Hindlimb muscle (tissue), 1 donor: Measurements from ENCODE around the gene HOXD9. TPM values are rescaled to one million over a fixed set of nuclear protein-coding genes. Genes with fewer than 3 reads are reported as not detected.

Experiments used
- DNase-seq: peaks from one replicate; pipeline ENCODE4 v3.0.0-alpha.2; 2013
- polyA plus RNA-seq: library from polyadenylated mRNA; unstranded; fragments of 120-200 nt; gene quantifications from one replicate; pipeline ENCODE4 v1.2.1, GENCODE V29; 2013; ENCODE audit not compliant: insufficient read length

HOXD9 gene
- polyA plus RNA-seq, 1 donor, result 10.5 TPM

GRCh38 chr2:176085861-176086771 is 36.4 kb upstream of the HOXD9 start:
- DNase-seq, result no peak

GRCh38 chr2:176087330-176088047 is 35.0 kb upstream of the HOXD9 start:
- no peak for DNase-seq

- DNase-seq, result no peak
Observed at GRCh38 chr2:176088048-176088936, 34.2 kb upstream of the HOXD9 start.

DNA sequence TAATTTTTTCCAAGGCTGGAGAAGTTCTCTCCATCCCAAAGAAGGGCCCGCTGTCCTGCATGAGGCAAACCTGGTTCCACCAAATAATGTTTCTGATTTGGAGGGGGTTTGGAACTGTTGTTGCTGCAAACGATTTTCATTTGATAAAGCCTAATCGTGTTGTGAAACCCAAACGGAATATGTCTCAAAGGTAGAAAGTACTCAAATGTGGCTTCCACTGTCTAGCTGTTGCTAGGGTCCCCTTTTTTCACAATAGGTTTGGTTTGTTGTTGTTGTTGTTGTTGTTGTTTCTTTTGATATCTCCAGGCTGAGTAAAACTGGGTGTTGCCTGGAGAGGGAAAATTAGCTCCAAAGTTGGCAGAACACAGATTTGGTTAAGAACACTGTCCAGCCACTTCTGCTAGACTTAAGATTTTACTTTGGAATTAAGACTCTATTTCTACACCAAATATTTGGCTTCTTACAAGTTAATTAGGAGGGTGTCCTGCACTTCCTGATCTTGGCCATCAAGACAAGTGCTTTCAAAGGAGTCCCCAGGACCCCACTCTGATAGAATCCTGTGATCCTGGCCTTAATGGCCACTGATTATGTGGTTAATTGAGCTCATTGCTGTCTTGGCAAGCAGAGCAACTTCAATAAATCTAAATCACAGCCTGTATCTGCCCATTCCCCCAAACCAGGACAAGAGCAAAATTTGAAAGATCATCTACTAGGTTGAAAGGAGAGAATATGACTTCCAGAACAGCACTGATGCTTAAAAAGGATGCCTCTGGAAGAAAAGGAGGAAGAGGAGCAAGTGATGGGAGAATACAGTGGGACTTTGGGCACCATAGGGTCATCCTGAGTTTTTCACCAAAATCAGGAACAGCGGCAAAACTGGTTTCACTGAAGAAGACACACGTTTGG is 33.3 kb upstream of the HOXD9 start:
- no peak for DNase-seq

DNA sequence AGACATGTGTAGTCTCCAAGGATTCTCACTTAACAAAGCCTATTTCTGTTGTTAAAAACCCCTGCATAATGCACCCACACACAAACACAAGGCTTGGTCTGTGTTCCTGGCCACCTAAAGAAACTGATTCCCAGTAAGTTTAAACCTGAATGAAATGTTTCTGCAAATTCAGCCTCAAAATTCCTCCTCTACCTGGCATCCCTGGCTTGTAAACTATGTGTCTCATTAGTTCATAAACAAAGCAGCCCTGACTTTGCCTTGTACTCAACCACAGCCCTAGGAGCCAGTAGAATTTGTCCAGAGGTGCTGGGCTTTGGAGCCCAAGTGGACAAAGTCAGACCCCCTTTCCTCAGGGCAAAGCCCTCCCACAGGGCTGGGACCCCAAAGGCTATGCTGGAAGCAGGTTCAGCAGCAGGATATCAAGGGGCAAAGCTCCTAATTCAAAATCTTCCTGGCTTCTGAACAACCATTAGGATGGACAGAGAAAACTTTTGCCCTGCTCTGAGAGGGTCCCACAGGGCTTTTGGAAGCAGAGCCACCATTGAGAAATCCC is 32.6 kb upstream of the HOXD9 start:
- no peak for DNase-seq

GRCh38 chr2:176090862-176091261 is 31.7 kb upstream of the HOXD9 start:
- DNase-seq, result no peak

DNA sequence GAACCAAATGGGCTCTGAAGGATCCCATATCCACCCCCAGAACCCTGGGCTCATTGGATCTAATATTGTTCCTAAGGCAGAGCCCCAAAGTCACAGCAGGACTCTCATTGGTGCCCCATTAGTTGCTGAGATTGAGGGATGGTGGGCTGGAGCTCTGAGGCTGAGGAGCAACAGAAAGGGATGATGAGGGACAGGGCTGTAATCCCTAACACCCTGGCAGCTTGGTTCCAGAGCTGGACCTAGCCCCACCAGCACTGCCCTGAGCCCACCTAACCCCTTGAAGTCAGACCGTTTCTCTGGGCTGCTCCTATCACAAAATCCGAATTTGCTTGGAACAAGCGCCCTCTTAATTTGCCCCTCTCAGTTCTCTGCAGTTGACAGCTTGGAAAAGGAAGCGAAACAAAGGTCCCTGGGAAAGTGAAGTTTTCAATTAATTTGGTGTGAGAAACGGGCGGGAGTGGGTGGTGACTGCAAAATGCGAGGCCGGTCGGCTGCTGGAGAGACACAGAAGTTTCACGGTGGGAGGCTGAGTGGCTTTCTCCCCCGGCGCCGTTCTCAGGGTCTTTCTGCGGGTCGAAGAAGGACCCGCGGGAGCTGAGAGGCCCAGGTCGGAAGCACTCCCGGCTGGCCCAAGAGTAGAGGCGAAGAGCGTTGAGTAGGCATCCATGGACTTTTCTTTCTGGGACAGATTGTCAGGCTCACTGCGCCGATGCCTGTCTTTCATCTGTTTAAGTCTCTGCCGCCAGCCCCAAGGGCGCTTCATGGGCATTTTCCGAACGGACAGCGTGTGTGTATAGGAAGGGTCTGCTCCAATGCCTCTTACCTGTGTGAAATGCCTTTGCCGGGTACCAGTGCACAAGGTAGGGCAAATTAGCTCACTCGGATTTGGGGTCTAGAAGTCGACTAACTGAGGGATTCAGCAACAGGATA is 30.9 kb upstream of the HOXD9 start:
- no peak for DNase-seq

DNA sequence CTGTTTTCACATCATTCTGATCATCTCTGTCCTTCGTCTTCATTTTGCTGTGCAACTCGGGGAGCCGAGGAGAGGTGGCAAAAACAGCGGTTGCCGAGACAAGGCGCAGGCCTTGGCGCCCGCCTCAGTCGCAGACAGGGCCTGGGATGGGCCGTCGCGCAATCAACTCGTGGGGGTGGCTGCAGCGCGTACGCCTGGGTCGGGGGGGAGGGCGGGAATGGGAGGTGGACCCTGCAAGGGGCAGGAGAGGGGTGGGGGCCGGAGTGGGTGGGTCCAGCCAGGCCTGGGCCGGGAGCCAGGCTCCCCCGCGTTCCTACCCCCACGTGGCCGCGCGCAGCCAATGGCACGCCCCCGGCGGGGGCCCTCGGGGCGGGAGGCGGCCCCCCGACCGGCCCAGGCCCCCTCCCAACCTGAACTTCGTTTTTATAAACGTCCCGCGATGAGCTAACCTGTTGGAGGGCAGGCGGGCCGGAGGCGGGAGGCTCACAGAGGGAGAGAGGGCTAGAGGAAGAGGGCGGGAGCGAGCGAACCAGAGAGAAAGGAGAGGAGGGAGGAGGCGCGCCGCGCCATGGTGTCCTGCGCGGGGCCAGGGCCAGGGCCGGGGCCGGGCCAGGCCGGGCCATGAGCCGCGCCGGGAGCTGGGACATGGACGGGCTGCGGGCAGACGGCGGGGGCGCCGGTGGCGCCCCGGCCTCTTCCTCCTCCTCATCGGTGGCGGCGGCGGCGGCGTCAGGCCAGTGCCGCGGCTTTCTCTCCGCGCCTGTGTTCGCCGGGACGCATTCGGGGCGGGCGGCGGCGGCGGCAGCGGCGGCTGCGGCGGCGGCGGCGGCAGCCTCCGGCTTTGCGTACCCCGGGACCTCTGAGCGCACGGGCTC is 30.0 kb upstream of the HOXD9 start, which contains the start of gene HOXD13:
HOXD13 (plus strand) TSS at position 452 of the 875 bp plus-strand sequence; CDS start at position 622, 170 bp downstream.
- no peak for DNase-seq

DNA sequence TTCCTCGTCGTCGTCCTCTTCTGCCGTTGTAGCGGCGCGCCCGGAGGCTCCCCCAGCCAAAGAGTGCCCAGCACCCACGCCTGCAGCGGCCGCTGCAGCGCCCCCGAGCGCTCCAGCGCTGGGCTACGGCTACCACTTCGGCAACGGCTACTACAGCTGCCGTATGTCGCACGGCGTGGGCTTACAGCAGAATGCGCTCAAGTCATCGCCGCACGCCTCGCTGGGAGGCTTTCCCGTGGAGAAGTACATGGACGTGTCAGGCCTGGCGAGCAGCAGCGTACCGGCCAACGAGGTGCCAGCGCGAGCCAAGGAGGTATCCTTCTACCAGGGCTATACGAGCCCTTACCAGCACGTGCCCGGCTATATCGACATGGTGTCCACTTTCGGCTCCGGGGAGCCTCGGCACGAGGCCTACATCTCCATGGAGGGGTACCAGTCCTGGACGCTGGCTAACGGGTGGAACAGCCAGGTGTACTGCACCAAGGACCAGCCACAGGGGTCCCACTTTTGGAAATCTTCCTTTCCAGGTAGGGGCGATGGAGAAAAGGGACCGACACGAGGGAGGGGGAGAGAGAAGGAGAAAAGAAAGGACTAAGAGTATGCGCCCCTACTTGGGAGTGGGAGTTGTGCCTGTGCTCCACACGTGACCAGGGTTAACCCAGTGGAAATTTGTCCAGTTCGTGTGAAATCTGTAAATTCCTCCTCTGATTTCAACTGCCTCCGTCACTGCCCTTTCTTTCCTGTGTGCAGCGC is 29.2 kb upstream of the HOXD9 start:
- DNase-seq, result no peak

- no peak for DNase-seq
Observed at GRCh38 chr2:176093898-176094249, 28.6 kb upstream of the HOXD9 start.

GRCh38 chr2:176094349-176094748 is 28.2 kb upstream of the HOXD9 start:
- no peak for DNase-seq

DNA sequence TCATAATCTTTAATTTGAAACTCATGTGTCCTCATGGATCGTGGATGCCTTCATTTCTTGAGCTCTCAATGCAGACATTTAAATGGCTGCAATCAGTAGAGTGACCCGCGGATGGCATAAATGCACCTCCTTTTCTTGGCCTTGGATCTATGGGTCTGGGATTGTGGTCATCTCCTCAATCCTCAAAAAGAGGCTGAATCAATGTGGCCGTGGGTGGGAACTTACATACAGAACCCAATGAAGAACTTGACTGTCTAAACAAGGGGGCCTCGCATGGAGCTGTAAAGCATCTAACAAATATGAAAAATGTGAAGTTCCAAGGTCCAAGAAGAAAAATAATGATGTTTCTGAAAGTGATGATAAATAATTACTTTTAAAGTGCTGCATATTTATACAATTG is 27.1 kb upstream of the HOXD9 start:
- no peak for DNase-seq

DNA sequence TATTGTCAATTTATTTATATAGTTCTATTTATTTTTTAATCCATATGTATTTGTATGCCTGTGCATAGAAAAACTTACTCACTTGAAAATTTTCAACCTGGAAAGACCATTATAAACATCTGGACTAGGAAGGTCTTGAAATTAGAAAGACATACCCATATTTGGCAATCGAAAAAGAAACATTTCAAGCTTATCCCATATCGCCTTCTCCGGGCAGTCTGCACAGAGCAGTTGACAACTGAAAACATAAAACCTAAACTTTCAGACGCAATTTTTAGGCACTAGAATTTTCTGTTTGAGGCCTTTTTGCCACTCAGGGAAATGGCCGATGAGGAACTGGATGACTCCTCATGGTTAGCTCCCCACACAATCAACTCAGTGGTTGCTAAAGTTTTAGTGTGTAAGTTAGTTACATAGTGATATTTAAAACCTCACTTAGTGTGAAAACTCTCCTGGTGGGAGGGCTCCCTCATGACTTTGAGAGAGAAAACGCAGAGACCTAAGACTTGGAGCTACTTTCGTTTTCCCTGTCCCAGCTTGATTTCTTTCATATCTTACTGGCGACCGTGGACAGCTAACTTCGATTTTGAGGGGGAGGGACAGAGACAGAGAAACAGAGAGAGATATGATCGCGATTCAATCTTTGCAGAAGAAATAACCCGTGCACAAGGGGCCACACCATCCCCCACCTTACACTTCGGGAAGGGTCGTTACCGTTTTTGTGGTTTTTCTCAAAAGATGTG is 26.1 kb upstream of the HOXD9 start:
- DNase-seq, result no peak

DNA sequence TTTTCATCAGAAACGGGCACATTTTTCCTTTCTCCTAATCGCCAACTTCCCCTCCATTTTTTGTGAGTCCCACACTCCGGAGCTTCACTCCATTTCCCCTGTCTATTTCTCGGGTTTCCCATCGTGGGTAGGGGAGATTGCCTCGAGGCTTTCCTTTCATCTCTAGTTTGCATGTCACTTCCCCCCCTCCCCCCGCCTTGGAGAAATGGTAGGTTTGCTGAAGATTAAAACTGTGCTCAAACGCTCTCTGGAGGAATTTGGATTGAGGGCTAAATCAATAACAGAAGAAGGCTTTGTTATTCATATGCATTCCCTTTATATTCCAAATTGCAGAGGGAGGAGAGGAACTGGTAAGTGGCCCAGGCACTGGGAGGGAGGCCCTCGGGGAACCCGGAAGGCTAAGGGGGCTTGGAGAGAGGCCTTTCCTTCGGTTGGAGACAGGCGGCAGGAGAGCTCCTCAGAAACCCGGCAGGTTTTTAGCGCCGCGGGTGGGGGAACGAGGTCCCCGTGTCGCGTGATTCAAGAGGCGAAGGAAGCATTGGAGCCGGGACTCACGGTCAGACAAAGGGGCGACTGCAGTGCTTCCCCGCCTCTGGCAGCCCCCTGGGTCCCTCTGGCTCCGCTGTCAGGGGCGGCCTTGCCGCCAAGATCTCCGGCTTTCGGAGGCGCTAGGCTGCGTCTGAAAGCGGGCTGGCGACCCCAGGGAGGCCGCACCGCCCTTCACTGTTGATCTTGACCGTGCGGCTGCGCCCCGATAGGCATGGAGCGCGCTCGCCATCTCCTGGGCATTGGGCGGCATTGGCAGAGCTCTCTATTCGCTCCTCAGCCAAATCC is 25.3 kb upstream of the HOXD9 start:
- no peak for DNase-seq

- DNase-seq, result no peak
Observed at GRCh38 chr2:176097820-176098365, 24.6 kb upstream of the HOXD9 start.
